Retinal pigment epithelial cell (primary cell): ENCODE results near the gene IQCN.

Experiments used
- DNase-seq: peaks from one replicate; pipeline ENCODE4 v3.0.0-alpha.2; 2010; ENCODE audit warnings: low read depth
- H3K4me3 ChIP-seq: 2 replicates; pipeline ENCODE4 v1.5.1; 2011; ENCODE audit warnings: mild to moderate bottlenecking, low read length, control low read depth, moderate library complexity
- TF ChIP-seq, protein P1 (sequence below): conservative IDR thresholded peaks from 2 replicates; pipeline ENCODE4 v1.5.1; 2011; ENCODE audit warnings: low read depth, low read length, control low read depth, inconsistent platforms

IQCN gene, protein sequence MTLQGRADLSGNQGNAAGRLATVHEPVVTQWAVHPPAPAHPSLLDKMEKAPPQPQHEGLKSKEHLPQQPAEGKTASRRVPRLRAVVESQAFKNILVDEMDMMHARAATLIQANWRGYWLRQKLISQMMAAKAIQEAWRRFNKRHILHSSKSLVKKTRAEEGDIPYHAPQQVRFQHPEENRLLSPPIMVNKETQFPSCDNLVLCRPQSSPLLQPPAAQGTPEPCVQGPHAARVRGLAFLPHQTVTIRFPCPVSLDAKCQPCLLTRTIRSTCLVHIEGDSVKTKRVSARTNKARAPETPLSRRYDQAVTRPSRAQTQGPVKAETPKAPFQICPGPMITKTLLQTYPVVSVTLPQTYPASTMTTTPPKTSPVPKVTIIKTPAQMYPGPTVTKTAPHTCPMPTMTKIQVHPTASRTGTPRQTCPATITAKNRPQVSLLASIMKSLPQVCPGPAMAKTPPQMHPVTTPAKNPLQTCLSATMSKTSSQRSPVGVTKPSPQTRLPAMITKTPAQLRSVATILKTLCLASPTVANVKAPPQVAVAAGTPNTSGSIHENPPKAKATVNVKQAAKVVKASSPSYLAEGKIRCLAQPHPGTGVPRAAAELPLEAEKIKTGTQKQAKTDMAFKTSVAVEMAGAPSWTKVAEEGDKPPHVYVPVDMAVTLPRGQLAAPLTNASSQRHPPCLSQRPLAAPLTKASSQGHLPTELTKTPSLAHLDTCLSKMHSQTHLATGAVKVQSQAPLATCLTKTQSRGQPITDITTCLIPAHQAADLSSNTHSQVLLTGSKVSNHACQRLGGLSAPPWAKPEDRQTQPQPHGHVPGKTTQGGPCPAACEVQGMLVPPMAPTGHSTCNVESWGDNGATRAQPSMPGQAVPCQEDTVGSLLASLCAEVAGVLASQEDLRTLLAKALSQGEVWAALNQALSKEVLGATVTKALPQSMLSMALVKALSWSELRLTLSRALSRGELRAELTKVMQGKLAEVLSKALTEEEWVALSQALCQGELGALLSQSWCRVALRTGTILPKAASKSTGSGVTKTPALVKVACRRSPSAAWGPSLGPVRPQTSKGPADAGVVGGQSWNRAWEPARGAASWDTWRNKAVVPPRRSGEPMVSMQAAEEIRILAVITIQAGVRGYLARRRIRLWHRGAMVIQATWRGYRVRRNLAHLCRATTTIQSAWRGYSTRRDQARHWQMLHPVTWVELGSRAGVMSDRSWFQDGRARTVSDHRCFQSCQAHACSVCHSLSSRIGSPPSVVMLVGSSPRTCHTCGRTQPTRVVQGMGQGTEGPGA (N-terminal part only)

DNA sequence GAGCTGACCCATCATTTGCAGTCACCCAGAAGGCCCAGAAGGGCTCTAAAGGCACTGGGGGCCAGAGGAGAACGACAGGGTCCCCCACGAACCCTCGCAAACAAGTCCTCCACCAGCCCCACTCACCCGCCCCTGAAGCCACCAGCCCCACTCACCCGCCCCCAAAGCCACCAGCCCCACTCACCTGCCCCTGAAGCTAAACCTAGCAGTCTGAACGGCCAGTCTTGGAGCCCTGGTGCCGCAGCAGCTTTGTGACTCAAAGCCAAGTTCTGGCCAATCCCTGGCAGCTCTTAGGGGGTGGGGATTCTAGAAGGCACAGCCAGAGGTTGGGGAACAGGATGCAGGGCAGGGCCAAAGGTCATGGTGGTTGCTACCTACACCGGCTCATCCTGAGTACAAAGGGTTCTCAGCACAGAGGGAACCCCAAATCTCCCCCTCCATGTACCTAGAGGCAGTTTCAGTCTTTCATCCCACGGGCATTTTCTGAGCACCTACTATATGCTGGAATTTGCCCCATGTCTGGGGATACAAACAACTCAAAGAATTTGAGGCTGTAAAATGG is at the start of gene IQCN:
IQCN (minus strand) TSS at position 234 of the 562 bp plus-strand sequence. CDS start 4,974 bp downstream, outside the sequence.
- TF ChIP-seq, protein P1, sequence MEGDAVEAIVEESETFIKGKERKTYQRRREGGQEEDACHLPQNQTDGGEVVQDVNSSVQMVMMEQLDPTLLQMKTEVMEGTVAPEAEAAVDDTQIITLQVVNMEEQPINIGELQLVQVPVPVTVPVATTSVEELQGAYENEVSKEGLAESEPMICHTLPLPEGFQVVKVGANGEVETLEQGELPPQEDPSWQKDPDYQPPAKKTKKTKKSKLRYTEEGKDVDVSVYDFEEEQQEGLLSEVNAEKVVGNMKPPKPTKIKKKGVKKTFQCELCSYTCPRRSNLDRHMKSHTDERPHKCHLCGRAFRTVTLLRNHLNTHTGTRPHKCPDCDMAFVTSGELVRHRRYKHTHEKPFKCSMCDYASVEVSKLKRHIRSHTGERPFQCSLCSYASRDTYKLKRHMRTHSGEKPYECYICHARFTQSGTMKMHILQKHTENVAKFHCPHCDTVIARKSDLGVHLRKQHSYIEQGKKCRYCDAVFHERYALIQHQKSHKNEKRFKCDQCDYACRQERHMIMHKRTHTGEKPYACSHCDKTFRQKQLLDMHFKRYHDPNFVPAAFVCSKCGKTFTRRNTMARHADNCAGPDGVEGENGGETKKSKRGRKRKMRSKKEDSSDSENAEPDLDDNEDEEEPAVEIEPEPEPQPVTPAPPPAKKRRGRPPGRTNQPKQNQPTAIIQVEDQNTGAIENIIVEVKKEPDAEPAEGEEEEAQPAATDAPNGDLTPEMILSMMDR: no peak
- no peak for DNase-seq
- H3K4me3 ChIP-seq: no peak within 1 kb of the TSS

DNA sequence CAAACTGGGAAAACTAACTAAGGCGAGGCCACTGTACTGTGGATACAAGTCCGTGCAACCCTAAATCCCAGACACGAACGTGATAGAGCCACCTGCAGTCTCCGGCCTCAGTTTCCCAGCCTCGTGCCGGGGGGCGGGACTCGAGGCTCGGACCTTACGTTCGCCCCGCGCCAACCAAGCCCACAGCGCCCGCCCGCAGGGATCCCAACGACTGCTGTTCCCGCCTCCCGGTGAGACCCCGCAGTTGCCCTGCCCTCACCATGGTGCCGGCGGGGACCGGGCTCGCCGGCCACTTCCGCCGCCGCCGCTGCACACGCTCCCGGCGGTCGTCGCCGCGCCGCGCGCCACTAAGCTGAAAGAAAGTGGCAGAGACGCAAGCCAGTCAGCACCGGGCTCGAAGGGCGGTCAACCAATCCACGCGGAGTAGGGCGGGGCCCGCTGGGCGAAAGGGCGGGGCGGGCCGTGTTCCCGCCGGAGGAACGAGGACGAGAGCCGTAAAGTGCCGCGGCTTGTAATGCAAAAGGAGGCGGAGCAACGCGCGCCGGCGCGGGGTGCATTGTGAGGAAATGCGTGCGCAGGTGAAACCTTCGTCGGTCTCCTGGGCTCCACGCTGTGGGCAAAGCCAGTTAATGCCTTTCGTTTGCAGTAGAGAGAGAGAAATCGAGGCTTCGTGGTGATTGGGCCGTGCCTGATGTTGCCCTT is 48.7 kb upstream of the IQCN start, which contains the start of gene LSM4:
LSM4 (minus strand) TSS at position 318 of the 702 bp plus-strand sequence; CDS start at position 262, 56 bp downstream.
- TF ChIP-seq, protein P1: peak; percentile 52
- peak; percentile 89 for DNase-seq
- H3K4me3 ChIP-seq: peak within 1 kb of the TSS; percentile 77

DNA sequence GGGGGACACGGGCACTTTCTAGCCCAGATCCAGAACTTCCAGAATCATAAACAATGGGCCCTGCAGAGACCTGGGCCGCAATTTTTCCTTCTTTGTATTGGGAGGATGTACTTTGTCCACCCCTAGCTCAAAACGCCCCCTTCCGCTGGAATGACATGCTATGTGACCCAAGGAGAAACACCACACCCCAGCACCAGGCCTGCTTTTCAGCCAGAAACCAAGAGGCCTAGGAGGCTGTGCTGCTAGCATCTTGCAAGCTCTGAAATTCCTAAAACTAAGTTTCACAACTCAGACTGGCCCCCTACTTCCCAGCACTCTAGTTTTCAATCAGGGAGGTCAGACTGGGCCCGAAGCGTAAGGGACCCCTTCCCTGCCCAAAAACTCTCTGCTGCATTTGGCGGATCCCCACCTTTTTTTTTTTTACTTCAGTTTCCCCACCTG is 48.1 kb upstream of the IQCN start:
- peak overlapping the region; percentile 77 for H3K4me3 ChIP-seq
- TF ChIP-seq, protein P1: peak; percentile 54
- peak; percentile 49 for DNase-seq

DNA sequence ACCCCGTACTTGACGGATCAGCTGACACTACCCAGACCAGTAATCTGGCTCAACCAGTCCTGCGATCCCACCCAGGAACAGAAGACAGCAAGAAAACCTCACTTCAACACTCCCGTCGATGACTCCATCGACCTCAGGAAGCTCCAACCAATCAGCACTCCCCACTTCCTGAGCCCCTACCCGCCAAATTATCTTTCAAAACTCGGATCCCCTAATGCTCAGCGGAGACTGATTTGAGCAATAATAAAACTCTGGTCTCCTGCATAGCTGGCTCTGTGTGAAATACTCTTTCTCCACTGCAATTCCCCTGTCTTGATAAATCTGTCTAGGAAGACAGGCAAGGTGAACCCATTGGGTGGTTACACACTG is 47.5 kb upstream of the IQCN start:
- H3K4me3 ChIP-seq: peak overlapping the region; percentile 77
- DNase-seq: no peak

DNA sequence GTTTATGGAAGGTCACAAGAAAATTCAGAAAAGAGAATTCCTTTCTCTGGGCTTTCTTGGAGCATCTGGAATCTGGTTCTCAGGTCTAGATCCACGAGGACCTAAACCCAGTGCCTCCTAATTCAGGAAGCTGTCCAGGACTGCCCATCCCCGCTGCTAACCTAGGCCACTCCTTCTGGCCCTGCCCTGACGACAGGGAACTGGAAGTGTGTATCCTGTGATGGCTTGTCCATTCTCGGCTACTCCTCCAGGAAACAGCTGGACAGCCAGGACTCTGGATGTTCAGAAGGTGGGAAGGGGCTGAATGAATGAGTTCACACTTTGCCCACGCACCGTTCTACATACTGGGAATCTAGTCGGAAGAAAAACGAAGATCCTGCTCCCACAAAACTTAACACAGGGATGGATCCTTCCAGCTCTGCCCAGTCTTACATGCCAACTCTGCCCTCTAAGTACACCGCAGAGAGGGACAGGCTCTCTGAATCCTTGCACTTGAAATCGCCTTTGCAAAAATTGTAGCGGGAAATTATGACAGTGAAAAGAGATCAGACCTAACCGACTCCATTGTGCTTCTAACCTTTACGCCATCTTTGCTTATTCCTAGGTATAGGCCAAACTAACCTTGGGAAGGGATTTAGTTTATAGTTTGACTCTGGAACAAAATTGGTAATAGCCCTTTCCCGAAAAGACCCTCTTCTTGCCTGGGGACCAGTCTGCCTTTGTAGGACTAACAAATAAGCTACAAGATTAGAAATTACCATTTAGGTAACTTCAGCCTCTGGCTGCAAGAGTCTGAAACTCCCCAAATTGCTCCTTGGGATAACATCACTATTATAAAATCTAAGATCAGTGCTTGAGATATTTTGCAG is 46.8 kb upstream of the IQCN start:
- no peak overlapping the region for H3K4me3 ChIP-seq
- no peak for DNase-seq
- TF ChIP-seq, protein P1: no peak

More for the DNA sequence above, 47.5 kb upstream of the IQCN start:
- TF ChIP-seq, protein P1: no peak
